Type B pancreatic cell (in vitro differentiated cells): Measurements from ENCODE around the gene PCSK6. TPM values are rescaled to one million over a fixed set of nuclear protein-coding genes. Genes with fewer than 3 reads are reported as not detected.

Source experiments
- DNase-seq: peaks from one replicate; pipeline ENCODE4 v3.0.0; 2021; ENCODE audit warnings: mixed read lengths; ENCODE audit not compliant: unreplicated experiment; ENCODE audit errors: extremely low spot score
- H3K27ac Mint-ChIP-seq: 2 replicates; pipeline ENCODE4 v1.8.0; 2021; ENCODE audit warnings: mild to moderate bottlenecking, mixed read lengths
- H3K27me3 Mint-ChIP-seq: 2 replicates; pipeline ENCODE4 v1.8.0; 2021; ENCODE audit warnings: mixed read lengths
- H3K36me3 Mint-ChIP-seq: 2 replicates; pipeline ENCODE4 v1.8.0; 2021; ENCODE audit warnings: mixed read lengths
- H3K4me1 Mint-ChIP-seq: one replicate; pipeline ENCODE4 v1.8.0; 2021; ENCODE audit warnings: mixed read lengths; ENCODE audit not compliant: unreplicated experiment
- H3K4me3 Mint-ChIP-seq: 2 replicates; pipeline ENCODE4 v1.8.0; 2021; ENCODE audit warnings: mild to moderate bottlenecking, mixed read lengths
- H3K9me3 Mint-ChIP-seq: 2 replicates; pipeline ENCODE4 v1.8.0; 2021; ENCODE audit warnings: mixed read lengths
- CTCF ChIP-seq: fragments of 200-600 bp; sonication (generic); conservative IDR thresholded peaks from 2 replicates; pipeline ENCODE4 v1.5.0; 2021; ENCODE audit warnings: antibody characterized with exemption, mild to moderate bottlenecking
- total RNA-seq: library from RNA; stranded (reverse); gene quantifications from 2 replicates; pipeline ENCODE4 v1.2.1, GENCODE V29; 2021; ENCODE audit warnings: low replicate concordance

Gene PCSK6
- total RNA-seq, 1 donor from 2014 or later, result 5.4 TPM

GRCh38 chr15:101351736-101352135 is 137.8 kb downstream of the PCSK6 start:
- Mint-ChIP-seq H3K27ac (no peak overlapping the region), H3K27me3 (peaks cover 13% of the 10 kb centered on the region), H3K4me1 (peaks cover 6% of the 10 kb centered on the region), H3K9me3 (no peaks in the 10 kb centered on the region), H3K36me3 (no peaks in the 10 kb centered on the region), H3K4me3 (no peak overlapping the region)
- DNase-seq, result no peak
- no peak for TF ChIP-seq CTCF

- TF ChIP-seq CTCF, result no peak
- Mint-ChIP-seq H3K4me3 (no peak overlapping the region), H3K9me3 (no peaks in the 10 kb centered on the region), H3K27ac (no peak overlapping the region), H3K4me1 (peaks cover 10% of the 10 kb centered on the region), H3K27me3 (peaks cover 17% of the 10 kb centered on the region), H3K36me3 (no peaks in the 10 kb centered on the region)
- no peak for DNase-seq
These were observed 140.2 kb downstream of the PCSK6 start for GRCh38 chr15:101349047-101349951.

GRCh38 chr15:101348643-101349042 is 140.9 kb downstream of the PCSK6 start:
- peaks cover 14% of the 10 kb centered on the region for H3K27me3 Mint-ChIP-seq
- H3K27ac Mint-ChIP-seq, result no peak overlapping the region
- H3K9me3 Mint-ChIP-seq, result no peaks in the 10 kb centered on the region
- DNase-seq, result peak; percentile 48
- H3K36me3 Mint-ChIP-seq, result no peaks in the 10 kb centered on the region
- H3K4me3 Mint-ChIP-seq, result no peak overlapping the region
- no peak for TF ChIP-seq CTCF
- peaks cover 10% of the 10 kb centered on the region for H3K4me1 Mint-ChIP-seq

GRCh38 chr15:101348015-101348414 is 141.5 kb downstream of the PCSK6 start:
- H3K36me3 Mint-ChIP-seq, result no peaks in the 10 kb centered on the region
- DNase-seq, result peak; percentile 53
- no peak overlapping the region for H3K27ac Mint-ChIP-seq
- H3K4me3 Mint-ChIP-seq, result no peak overlapping the region
- H3K9me3 Mint-ChIP-seq, result no peaks in the 10 kb centered on the region
- H3K4me1 Mint-ChIP-seq, result peaks cover 10% of the 10 kb centered on the region
- peaks cover 14% of the 10 kb centered on the region for H3K27me3 Mint-ChIP-seq
- TF ChIP-seq CTCF, result no peak

- no peak for DNase-seq
- Mint-ChIP-seq H3K9me3 (no peaks in the 10 kb centered on the region), H3K4me1 (peaks cover 10% of the 10 kb centered on the region), H3K4me3 (no peak overlapping the region), H3K27me3 (peaks cover 14% of the 10 kb centered on the region), H3K27ac (no peak overlapping the region), H3K36me3 (no peaks in the 10 kb centered on the region)
- no peak for TF ChIP-seq CTCF
These were observed 142.1 kb downstream of the PCSK6 start for GRCh38 chr15:101347454-101347853.
